Type B pancreatic cell (in vitro differentiated cells): ENCODE data around the gene COL9A3. TPM values are rescaled to one million over a fixed set of nuclear protein-coding genes. Genes with fewer than 3 reads are reported as not detected.
A peak's percentile ranks its signal among the peaks of the same experiment; 100 is the strongest.

ENCODE experiments used
- DNase-seq: peaks from one replicate; pipeline ENCODE4 v3.0.0; 2021; ENCODE audit warnings: mixed read lengths; ENCODE audit not compliant: unreplicated experiment; ENCODE audit errors: extremely low spot score
- H3K27ac Mint-ChIP-seq: 2 replicates; pipeline ENCODE4 v1.8.0; 2021; ENCODE audit warnings: mild to moderate bottlenecking, mixed read lengths
- H3K27me3 Mint-ChIP-seq: 2 replicates; pipeline ENCODE4 v1.8.0; 2021; ENCODE audit warnings: mixed read lengths
- H3K36me3 Mint-ChIP-seq: 2 replicates; pipeline ENCODE4 v1.8.0; 2021; ENCODE audit warnings: mixed read lengths
- H3K4me1 Mint-ChIP-seq: one replicate; pipeline ENCODE4 v1.8.0; 2021; ENCODE audit warnings: mixed read lengths; ENCODE audit not compliant: unreplicated experiment
- H3K4me3 Mint-ChIP-seq: 2 replicates; pipeline ENCODE4 v1.8.0; 2021; ENCODE audit warnings: mild to moderate bottlenecking, mixed read lengths
- H3K9me3 Mint-ChIP-seq: 2 replicates; pipeline ENCODE4 v1.8.0; 2021; ENCODE audit warnings: mixed read lengths
- total RNA-seq: library from RNA; stranded (reverse); gene quantifications from 2 replicates; pipeline ENCODE4 v1.2.1, GENCODE V29; 2021; ENCODE audit warnings: low replicate concordance
- TF ChIP-seq, protein P1 (sequence below): fragments of 200-600 bp; sonication (generic); conservative IDR thresholded peaks from 2 replicates; pipeline ENCODE4 v1.5.0; 2021; ENCODE audit warnings: antibody characterized with exemption, mild to moderate bottlenecking

Gene COL9A3
- total RNA-seq, 1 donor from 2014 or later = 21.2 TPM

GRCh38 chr20:62800314-62801259 lies 16.3 kb upstream of the COL9A3 start:
- TF ChIP-seq, protein P1, sequence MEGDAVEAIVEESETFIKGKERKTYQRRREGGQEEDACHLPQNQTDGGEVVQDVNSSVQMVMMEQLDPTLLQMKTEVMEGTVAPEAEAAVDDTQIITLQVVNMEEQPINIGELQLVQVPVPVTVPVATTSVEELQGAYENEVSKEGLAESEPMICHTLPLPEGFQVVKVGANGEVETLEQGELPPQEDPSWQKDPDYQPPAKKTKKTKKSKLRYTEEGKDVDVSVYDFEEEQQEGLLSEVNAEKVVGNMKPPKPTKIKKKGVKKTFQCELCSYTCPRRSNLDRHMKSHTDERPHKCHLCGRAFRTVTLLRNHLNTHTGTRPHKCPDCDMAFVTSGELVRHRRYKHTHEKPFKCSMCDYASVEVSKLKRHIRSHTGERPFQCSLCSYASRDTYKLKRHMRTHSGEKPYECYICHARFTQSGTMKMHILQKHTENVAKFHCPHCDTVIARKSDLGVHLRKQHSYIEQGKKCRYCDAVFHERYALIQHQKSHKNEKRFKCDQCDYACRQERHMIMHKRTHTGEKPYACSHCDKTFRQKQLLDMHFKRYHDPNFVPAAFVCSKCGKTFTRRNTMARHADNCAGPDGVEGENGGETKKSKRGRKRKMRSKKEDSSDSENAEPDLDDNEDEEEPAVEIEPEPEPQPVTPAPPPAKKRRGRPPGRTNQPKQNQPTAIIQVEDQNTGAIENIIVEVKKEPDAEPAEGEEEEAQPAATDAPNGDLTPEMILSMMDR = no peak
- Mint-ChIP-seq H3K4me1 (peaks cover 14% of the 10 kb centered on the region), H3K9me3 (no peaks in the 10 kb centered on the region), H3K36me3 (peaks cover 16% of the 10 kb centered on the region), H3K27me3 (peaks cover 3% of the 10 kb centered on the region), H3K4me3 (peak overlapping the region; percentile 54), H3K27ac (no peak overlapping the region)
- no peak for DNase-seq

DNA sequence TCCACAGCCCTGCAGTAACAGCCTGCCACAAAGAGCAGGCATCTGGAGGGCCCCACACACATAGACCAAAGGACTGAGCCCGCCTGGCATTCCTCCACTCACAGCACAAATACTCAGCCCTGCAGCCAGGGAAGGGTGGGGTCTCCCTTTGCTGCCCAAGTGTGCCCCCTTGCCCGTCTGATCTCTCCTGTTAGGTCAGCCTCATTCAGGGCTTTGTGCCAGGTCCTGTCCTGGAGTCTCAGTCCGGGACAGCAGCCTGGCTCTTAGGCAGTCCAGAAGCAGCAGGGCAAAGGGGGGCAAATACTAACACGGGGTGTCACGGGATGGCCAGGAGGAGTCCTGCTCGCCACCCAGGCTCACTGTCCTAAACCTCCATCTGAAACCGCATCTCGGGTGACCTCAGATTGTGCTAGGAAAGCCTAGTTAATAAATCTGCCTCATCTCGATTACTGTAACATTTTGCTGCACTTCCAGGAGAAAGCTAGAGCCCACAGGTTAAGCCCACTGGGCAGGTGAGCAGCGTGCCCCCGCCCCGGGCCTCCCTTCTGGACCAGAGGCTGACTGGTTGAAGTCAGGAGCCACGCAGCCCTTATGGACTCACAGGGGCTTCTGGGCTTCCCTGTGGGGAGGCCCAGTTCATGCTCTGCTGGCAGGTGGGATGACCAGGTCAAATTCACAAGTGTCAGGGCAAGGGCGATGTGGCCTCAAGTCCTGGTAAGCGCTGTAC lies 15.4 kb upstream of the COL9A3 start:
- H3K4me1 Mint-ChIP-seq = peaks cover 18% of the 10 kb centered on the region
- TF ChIP-seq, protein P1 = no peak
- peak overlapping the region; percentile 14 for H3K4me3 Mint-ChIP-seq
- no peak overlapping the region for H3K27ac Mint-ChIP-seq
- peaks cover 16% of the 10 kb centered on the region for H3K36me3 Mint-ChIP-seq
- no peak for DNase-seq
- H3K9me3 Mint-ChIP-seq = no peaks in the 10 kb centered on the region
- peaks cover 3% of the 10 kb centered on the region for H3K27me3 Mint-ChIP-seq

- Mint-ChIP-seq H3K4me1 (peaks cover 18% of the 10 kb centered on the region), H3K27ac (no peak overlapping the region), H3K4me3 (peak overlapping the region; percentile 14), H3K9me3 (no peaks in the 10 kb centered on the region), H3K36me3 (peaks cover 16% of the 10 kb centered on the region), H3K27me3 (peaks cover 3% of the 10 kb centered on the region)
- DNase-seq = no peak
- TF ChIP-seq, protein P1 = no peak
These were observed 14.7 kb upstream of the COL9A3 start for GRCh38 chr20:62802026-62802712.

DNA sequence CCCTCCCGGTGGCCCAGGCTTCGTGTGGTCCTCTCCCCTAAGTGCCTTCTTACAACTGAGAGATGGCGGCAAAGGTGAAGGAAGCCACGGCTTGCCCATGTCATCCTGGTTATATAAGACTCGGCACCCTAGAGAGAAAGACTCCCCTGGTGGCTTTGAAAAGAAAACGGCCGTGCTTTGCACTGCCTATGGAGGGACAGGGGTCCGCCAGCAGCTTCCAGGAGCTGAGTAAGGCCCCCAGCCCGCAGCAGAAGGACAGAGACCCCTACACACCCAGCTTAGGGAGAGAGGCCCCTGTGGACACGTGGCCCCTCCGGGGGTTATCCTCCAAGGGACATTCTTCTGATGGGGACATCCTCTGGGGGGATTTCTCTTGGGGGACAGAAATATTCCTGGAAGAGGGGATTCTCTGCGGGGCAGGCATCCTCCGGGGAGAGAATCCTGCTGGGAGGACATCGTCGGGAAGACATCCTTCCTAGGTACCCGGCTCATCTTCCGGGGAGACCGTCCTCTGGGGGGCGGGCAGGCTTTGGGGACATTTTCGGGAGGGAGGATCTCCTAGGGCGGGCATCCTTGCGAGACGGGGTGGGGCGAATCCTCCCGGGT lies 12.7 kb upstream of the COL9A3 start:
- no peak for DNase-seq
- Mint-ChIP-seq H3K36me3 (peaks cover 9% of the 10 kb centered on the region), H3K9me3 (no peaks in the 10 kb centered on the region), H3K4me3 (peak overlapping the region; percentile 87), H3K27me3 (peaks cover 3% of the 10 kb centered on the region), H3K4me1 (peaks cover 13% of the 10 kb centered on the region), H3K27ac (peak overlapping the region; percentile 67)
- TF ChIP-seq, protein P1 = peak; percentile 19

DNA sequence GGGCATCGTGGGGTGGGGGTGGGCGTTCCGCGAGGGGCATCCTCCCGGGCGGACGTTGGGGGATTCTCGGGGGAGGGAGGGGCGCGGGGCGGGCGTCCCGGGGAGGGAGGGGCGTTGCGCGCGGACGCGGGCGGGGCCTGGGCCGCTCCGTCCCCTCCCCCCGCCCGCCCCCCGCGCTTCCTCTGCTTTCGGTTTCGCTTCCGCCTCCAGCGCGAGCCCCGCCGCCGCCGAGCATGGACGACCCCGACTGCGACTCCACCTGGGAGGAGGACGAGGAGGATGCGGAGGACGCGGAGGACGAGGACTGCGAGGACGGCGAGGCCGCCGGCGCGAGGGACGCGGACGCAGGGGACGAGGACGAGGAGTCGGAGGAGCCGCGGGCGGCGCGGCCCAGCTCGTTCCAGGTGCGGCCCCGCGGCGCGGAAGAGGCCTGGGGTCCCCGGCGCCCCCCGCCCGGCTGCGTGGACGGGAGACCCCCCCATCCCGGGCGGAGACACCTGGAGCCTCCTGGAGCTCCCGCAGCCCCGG lies 12.2 kb upstream of the COL9A3 start, which contains the start of gene OGFR:
Gene OGFR, plus strand, starts transcription at position 209 of the 528 bp plus-strand sequence. Its CDS starts 25 bp downstream, at position 234.
- TF ChIP-seq, protein P1 = no peak
- H3K4me1 Mint-ChIP-seq = peaks cover 13% of the 10 kb centered on the region
- peak within 1 kb of the TSS; percentile 67 for H3K27ac Mint-ChIP-seq
- no peak for DNase-seq
- H3K27me3 Mint-ChIP-seq = peaks cover 3% of the 10 kb centered on the region
- H3K4me3 Mint-ChIP-seq = peak within 1 kb of the TSS; percentile 88
- peaks cover 5% of the 10 kb centered on the region for H3K36me3 Mint-ChIP-seq
- H3K9me3 Mint-ChIP-seq = no peaks in the 10 kb centered on the region
